Activated T-cell treated with anti-CD3 and anti-CD28 coated beads for 1 hour (primary cell): ENCODE data around the gene ANKRD39.

Experiments
- DNase-seq: peaks from one replicate; pipeline ENCODE4 v3.0.0-alpha.2; 2020; ENCODE audit warnings: low read depth

Gene ANKRD39

DNA sequence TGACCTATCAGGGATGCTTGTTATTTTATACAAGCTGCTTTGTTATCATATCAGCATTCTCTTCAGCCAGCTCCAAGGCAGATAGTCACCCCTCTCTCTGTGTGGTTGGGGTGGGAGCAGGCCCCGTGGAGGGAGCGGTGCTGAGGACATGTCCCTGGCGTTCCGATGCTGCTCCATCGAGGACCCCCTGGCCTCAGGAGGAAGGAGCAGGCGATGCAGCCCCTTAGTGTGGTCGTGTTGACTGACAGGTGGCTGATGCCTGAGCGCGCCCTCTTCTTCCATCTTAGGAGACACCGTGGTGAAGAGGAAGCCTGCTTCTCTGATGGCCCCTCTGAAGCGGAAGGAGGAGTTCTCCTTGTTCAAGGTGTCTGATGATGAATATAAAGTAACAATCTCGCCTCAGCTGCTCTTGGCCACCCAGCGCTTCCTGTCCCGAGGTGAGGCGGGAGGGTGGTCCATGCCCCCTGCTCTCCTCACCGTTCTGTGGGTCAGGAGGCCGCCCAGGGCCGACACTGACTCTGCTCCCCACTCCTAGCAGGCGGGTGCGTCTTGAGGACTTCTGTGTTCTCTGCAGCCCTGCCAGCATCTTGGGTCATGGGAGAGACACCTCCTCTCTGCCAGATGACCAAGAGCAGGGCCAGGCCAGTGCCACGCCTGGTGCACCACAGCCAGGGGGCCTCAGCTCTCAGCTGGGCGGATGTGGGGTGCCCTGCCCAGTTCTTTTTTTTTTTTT, 31.1 kb downstream of the ANKRD39 start:
- no peak for DNase-seq

DNA sequence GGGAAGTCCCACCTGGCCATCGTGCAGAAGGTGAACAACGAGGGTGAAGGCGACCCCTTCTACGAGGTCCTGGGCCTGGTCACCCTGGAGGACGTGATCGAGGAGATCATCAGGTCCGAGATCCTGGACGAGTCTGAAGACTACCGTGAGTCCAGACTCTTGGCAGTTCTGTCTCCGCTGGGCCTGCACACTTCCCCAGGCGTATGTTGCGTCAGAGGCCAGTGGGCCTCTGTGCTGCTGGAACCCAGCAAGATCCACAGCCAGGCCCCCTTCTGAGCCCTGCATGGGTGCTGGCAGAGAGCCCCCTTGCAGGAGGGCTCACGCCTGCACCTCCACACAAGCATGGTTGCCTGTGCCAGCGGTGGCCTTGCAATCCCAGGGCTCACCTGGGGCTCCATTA, 32.8 kb downstream of the ANKRD39 start:
- no peak for DNase-seq

DNA sequence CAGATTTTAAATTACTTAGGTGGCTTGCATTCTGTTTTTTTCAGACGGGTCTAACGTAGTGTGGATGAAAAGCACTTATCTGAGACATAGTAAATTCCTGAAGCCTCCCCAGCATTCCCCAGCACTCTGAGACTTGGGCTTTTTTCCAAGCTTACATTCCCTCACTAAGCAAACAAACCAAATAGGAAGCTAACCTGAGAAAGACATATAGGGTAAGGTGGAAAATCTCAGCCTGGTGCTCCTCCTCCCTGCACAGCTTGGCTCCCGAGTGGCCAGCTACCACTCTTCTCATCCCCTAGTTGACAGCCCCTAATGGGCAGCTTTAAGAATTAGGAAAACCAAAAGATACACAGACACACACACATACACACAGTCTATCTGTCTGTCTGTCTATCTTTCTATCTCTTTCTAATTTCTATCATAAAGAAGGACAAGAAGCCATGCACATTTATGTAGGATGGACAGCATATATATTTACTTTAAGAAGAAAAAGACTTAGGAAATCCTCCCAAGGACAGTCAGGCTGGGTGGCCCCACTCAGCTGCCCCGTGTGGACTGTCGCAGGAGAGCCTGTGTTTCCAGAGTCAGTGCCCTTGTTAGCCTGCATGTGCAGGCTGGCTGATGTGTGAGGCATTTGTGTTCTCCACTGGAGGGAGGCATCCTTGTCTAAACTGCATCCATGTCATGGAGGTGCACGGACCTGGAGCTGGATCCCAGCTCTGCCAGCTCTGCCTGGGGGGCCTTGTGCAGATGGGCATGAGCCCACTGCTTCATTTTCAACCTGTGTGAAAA, 33.5 kb downstream of the ANKRD39 start:
- no peak for DNase-seq

DNA sequence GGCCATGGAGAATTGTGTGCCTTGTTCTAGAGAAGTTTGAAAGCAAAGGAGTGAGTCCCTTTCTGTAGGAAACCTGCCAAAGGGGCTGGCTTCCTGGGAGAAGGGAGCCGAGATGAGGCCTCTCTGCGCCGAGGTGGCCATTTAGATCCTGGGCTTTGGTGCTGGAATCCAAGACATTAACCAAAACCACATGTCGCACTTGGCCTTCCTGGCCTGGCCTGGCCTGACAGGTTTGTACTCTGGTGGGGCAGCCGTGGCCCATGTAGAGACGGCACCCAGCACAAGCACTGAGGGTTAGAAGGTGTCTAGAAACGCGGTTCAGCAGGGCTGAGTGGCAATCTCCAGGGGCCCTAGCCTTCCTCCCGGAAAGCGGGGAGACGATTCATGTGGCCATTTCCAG, 34.6 kb downstream of the ANKRD39 start:
- no peak for DNase-seq

DNA sequence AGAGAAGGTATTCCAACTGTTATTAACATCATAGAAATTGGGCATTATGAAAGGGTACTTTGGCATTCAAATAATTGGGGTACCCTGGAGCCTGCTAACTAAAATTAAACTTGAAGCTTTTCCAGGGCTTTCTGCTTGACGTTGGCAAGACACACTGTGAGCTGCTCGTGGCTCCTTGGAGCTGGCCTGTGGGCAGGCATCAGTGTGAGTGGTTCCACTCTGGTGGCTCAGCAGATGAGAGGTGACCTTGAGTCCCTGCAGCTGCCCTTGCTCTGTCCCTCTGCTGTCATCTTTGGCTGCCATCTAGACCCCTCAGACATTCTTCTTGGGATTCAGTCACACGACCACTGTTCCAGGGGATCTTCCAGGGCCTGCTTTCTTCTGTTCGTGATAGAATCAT, 35.0 kb downstream of the ANKRD39 start:
- DNase-seq, result no peak

DNA sequence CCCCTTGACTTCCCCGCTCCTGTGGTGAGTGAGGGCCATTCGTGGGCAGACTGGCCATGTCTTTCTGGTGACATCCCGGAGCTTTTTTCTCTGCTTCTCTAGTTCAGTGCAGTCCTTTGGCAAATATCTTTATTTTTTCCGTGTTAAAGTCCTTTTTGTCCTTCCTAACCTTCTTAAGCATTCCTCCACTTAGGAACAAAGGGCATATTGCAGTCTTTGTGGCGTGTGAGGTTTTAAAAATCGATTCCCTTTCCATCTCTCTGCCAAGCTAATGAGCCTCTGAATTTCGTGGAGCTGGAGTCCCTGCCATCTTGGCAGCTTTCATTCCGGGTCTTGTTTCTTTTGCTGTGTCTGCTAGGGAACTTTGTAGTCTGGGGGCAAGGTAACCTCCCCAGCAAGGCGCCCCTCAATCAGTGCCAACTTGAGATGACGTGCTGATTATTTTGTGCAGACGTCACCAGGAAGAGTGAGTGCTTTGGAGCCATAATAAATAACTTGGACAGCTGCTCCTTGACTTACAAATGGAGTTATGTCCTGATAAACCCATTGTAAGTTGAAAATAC, 36.6 kb downstream of the ANKRD39 start:
- no peak for DNase-seq

DNA sequence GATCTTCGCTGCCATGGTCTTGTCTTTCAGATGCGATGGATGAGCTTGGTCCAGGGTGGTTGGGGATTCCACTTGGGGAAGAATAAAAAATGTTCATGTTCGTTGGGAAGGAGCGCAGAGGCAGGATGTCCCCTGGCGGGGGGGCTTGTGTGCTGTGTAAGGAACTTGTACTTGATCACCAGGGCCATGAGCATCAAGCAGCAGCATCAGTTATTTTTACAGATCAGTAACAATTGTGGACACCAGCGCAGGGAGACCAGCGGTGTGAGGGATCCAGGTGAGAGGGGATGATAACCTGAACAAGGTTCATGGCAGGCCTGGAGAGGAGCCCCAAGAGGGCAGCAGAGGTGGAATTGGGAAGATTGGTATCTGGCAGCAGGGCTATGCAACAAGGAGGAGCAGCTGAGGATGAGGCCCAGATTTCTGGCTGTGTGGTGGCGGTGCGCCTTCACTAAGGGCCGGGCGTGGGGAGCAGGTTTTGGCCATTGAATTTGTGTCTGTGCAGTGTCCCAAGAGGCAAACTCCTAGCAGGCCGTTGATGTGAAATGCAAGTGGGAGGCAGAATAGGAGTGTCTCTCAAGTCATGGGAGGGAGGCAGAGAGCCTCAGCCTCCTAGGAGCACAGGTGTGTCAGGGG, 37.8 kb downstream of the ANKRD39 start:
- no peak for DNase-seq

DNA sequence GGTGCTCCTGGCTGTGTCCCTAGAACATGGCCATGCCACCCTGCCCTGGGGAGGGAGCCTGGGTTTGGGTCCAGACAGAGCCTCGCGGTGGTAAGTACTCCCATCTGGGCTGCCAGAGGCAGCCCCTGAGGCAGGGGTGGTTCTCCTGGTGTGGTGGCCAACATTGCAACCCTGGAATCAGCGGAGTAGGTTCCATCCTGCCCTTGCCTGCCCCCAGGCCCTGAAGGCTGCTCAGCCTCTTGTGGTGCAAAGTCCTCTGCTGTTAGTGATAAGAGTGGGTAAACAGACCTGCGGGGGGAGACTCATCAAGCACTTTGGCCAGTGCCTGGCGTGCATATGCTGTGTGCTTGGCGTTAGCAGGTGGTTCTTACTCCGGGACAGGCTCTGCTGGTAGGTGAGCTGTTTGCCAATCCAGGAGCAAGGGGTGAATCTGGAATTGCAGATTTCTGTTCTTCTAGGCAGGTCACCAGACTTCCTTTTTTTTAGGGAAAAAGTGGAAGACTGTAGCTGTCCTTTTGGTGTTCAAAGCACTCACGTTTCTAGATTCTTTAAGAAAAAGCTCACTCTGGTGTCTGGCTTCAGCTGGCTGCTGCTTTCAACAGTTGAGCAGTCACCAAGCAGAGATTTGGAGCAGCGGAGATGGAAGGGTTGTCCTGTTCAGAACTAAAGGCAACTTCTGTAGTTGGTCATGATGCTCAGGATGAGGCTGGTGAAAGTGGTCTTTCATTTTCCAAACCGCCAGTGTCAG, 38.5 kb downstream of the ANKRD39 start:
- DNase-seq, result no peak

DNA sequence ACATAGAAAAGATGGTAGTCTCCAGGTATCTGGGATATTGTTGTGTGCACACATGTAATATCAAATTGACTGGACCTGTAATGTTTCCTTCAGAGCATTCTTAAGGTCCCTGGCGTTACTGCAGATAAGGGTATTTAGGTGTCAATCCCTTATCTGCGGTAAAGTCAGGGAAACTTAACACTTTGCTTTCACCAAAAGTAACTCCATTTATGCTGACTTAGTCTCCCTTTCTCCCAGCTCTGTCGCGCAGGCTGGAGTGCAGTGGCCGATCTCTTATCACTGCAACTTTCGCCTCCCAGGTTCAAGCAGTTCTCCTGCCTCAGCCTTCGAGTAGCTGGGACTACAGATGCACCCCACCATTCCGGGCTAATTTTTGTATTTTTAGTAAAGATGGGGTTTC, 39.9 kb downstream of the ANKRD39 start:
- DNase-seq, result no peak

DNA sequence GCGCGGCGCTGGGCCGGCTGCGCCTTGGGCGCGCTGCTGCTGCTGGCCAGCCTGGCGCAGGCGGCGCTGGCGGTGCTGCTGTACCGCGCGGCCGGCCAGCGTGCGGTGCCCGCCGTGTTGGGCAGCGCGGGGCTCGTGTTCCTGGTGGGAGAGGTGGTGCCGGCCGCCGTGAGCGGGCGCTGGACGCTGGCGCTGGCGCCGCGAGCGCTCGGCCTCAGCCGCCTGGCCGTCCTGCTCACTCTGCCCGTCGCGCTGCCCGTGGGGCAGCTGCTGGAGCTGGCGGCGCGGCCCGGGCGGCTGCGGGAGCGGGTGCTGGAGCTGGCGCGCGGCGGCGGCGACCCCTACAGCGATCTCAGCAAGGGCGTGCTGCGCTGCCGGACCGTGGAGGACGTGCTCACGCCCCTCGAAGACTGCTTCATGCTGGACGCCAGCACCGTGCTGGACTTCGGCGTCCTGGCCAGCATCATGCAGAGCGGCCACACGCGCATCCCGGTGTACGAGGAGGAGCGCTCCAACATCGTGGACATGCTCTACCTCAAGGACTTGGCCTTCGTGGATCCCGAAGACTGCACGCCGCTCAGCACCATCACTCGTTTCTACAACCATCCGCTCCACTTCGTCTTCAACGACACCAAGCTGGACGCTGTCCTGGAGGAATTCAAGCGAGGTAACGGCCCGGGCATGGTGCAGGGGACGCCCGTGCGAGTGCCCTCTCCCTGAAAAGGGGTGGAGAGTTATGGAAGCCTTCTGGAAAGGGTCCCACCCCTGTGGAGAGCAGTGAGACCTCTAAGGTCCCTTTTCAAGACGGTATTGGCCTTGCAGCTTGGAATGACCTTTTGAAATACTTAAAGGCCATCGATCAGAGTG, 40.7 kb downstream of the ANKRD39 start:
- DNase-seq, result no peak

DNA sequence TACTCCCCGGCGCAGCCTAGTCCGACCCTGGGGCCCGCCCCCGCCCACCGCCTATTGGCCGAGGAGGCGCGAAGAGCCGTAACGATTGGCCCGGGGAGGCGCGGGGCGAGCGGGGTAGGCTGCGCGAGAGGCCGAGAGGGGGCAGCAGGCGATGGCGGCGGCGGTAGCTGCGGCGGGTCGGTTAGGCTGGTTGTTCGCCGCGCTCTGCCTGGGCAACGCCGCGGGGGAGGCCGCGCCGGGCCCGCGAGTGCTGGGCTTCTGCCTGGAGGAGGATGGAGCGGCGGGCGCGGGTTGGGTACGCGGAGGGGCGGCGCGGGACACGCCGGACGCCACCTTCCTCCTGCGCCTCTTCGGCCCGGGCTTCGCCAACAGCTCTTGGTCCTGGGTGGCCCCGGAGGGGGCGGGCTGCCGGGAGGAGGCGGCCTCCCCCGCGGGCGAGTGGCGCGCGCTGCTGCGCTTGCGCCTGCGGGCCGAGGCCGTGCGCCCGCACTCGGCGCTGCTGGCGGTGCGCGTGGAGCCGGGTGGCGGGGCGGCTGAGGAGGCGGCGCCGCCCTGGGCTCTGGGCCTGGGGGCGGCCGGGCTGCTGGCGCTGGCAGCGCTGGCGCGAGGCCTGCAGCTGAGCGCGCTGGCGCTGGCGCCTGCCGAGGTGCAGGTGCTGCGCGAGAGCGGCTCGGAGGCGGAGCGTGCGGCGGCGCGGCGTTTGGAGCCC, 41.5 kb downstream of the ANKRD39 start, which contains the start of gene CNNM3:
TSS of gene CNNM3 (plus strand) at position 142 of the 709 bp plus-strand sequence. CDS start at position 152, 10 bp downstream.
- DNase-seq, result peak; percentile 96

DNA sequence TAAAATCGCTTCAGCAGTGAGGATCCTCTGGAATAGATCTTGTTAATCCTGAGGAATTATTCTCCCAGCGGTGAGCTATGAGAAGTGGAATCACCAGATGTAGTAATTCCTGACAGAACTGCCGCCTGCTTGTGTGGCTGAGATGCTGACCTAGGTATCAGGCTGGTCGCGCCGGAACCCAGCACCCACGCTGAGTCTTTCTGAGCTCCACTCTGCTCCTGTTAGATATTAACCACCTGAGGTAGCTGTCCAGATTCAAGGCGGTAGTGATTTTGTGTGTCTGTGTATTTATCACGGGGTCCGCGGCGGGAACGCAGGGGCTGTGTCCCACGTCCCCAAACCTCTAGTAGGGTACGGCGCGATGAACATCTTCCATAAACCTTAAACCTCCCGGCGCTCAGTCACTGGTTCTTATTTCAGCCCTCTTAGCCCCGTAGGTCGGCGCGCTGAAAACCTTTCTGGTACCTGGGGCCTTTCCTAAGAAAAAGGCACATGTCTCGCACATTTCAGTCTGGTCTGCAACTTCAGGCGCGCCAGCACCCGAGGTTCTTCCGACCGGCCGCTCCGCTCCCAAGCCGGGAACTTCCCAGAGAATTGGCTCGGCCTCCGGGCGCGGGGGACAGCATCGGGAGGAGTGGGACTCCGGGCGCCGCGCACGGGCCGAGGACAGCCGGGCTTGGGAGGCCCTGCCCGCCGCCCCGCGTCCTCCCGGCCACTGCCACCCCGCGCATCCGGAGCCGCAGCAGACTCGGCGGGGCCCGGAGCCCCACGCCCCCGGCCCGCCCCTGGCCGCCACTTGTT, 42.3 kb downstream of the ANKRD39 start:
- peak; percentile 28 for DNase-seq

DNA sequence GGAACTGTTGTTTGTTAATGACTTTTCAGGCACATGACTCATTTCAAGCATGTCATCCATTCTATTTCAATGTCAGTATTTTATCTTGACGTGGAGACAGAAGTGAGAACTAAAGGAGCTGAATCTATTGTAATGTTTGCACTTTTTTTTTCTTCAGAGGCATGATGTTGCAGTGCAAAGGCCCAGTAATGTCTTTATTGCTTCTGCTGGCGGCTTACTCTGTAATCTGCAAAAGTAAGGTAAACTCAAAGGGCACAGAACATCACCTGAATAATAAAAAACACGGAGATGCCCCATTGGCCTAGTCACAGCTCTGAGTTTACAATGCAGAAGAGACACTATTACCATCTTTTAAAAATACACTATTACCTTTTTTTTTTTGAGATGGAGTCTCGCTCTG, 44.2 kb downstream of the ANKRD39 start:
- DNase-seq, result no peak

DNA sequence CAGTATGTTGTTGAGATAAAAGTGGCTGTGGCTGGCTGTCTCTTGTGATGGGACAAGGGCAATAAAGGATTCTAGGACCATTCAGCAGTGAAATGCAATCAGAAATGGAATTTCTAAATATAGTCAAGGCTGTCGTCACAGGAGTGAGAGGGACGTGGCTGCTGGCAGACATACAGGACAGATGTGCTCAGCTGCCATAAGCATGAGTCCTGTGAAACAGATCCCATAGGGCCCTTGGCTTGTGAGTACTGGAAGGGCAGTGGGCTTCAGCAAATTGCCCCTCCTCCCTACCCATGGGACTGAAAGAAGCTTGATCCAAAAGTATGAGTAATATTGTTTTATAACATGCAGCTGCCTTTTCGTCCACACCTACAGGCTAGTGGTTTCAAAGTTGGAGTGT, 45.9 kb downstream of the ANKRD39 start:
- DNase-seq, result no peak

DNA sequence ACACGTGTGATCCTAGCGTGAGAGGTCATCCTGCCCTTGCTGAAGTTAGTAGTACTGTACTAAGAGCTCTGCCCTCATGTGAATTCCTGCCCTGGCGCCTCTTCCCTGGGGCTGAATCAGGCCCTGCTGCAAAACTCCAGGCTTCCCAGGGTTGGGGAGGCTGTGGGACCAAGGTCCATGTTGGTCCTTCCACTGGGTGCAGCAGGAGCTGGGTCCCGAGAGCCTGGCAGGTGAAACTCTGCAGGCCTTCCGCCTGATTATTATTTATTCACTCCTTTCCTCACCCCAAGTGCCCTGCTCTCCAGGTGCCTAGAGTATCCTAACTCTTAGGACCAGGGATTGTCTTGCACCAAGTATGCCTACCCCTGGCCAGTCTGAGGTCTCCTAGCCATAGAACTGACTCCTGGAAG, 47.0 kb downstream of the ANKRD39 start:
- DNase-seq, result no peak

DNA sequence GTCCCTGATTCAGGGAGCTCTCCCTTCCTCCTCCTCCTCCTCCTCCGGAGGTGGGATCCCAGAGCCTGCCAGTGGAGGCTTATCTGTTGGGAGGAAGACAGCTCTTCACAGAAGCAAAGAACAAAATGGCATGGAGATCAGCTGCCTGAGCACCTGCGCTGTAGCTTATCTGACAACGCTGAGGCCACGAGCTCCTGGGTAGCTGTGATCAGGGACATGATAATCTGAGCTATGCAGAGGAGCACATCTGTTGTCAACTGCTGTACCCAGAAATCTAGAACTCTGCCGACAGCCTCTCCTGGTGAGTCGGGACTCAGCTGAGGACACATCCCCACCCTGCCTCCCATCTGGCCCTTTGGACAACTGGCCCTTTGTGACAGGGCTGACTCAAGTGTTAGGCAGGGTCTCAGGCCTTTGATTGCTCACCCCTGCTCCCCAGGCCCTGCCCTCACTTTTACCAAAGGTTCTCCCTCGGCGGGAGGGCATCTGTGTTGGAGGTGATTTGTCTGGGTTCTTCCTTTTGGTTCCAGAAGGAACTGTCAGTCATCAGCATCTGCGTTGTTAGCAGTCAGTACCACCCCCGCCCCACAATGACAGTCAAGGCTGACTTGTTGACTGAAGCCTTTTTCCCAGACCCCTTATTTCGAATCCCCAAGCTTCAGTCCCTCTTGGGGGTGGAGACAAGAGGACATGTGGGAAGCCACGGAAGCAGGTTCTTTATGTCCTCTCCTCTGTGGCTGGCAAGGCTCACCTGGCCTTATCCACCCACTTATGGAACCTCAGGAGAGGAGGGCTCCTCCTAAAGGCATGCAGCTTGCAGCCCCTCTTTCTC, 47.6 kb downstream of the ANKRD39 start:
- DNase-seq, result no peak

DNA sequence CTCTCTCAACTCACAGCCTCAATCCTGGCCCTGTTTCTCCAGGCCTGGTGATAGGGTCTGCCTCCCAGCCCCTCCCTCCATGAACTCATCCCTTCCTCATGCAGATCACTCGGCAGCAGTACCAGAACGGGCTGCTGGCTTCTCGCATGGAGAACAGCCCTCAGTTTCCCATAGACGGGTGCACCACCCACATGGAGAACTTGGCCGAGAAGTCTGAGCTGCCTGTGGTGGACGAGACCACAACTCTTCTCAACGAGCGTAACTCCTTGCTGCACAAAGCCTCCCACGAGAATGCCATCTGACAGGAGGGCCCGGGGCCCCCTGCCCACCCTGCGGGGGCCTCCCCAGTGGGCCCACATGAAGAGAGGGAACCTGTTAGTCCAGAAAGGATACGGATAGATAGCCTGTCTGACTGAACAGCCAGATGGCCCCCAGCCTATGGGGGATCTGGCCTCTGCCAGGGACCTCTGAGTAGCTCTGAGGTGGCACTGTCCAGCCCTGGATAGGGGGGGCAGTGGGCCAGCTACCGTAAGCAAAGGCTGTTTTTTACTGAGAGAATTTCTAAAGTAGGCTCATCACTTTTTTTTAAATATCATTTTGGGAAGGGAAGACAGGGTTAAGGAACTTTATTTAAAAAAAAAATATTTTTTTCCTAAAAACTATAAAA, 48.5 kb downstream of the ANKRD39 start:
- DNase-seq, result no peak
